HEK293 (cell line): ENCODE results near the gene KCNC1.

ENCODE experiments used
- CTCF ChIA-PET: fragments of 350-600 bp; formaldehyde crosslinking; extraction: SDS; loops from one replicate; lab custom pipeline; 2021; ENCODE audit warnings: antibody characterized with exemption; lab: Yijun Ruan, JAX
- POLR2A ChIA-PET: fragments of 300-600 bp; formaldehyde crosslinking; extraction: SDS; loops from one replicate; lab custom pipeline; 2020; ENCODE audit warnings: antibody characterized with exemption, inconsistent platforms; lab: Yijun Ruan, JAX
- H3K27ac ChIP-seq: fragments of 200-500 bp; sonication (Bioruptor generic); 2 replicates; pipeline ENCODE4 v1.5.1; 2014; ENCODE audit warnings: low read depth, low read length, control low read depth, inconsistent platforms; ENCODE audit errors: extremely low read depth
- H3K36me3 ChIP-seq, 2 experiments: fragments of 200-500 bp in 1 of 2; sonication (Bioruptor generic) in 1 of 2; 1 replicate in 1 of 2; 2 replicates in 1 of 2; pipeline ENCODE4 v1.5.1; 2014 to 2017; ENCODE audit warnings: inconsistent platforms in 2 of 2, low read length in 2 of 2; ENCODE audit not compliant: control insufficient read depth in 2 of 2, insufficient read depth in 1 of 2
- H3K4me1 ChIP-seq: fragments of 200-500 bp; sonication (Bioruptor generic); 2 replicates; pipeline ENCODE4 v1.5.1; 2014; ENCODE audit warnings: mild to moderate bottlenecking, low read length, inconsistent platforms; ENCODE audit not compliant: control insufficient read depth, insufficient read depth
- H3K4me3 ChIP-seq: 2 replicates; pipeline ENCODE4 v1.5.1; 2011; ENCODE audit warnings: low read depth, mild to moderate bottlenecking, control low read depth, low read length, moderate library complexity
- H3K9me3 ChIP-seq: fragments of 200-500 bp; sonication (Bioruptor generic); 2 replicates; pipeline ENCODE4 v1.5.1; 2014; ENCODE audit warnings: low read depth, low read length, inconsistent platforms; ENCODE audit not compliant: control insufficient read depth, insufficient read depth
- ELK4 ChIP-seq: IDR thresholded peaks from 2 replicates; pipeline ENCODE4 v1.6.1; 2011; ENCODE audit warnings: mild to moderate bottlenecking, low read depth, low read length, borderline replicate concordance
- FEZF1 ChIP-seq: fragments of 450-650 bp; formaldehyde crosslinking; IDR thresholded peaks from 2 replicates; pipeline ENCODE4 v1.5.1; 2016; ENCODE audit warnings: missing biosample characterization, missing genetic modification characterization
- HIC1 ChIP-seq: fragments of 450-650 bp; formaldehyde crosslinking; IDR thresholded peaks from 2 replicates; pipeline ENCODE4 v1.5.1; 2016; ENCODE audit warnings: missing biosample characterization, missing genetic modification characterization
- KLF1 ChIP-seq: fragments of 450-650 bp; formaldehyde crosslinking; IDR thresholded peaks from 2 replicates; pipeline ENCODE4 v1.5.1; 2016; ENCODE audit warnings: missing biosample characterization, missing genetic modification characterization
- KLF9 ChIP-seq: fragments of 450-650 bp; formaldehyde crosslinking; IDR thresholded peaks from 2 replicates; pipeline ENCODE4 v1.5.1; 2016; ENCODE audit warnings: missing biosample characterization, missing genetic modification characterization, low read depth
- MYNN ChIP-seq: fragments of 450-650 bp; formaldehyde crosslinking; IDR thresholded peaks from 2 replicates; pipeline ENCODE4 v1.5.1; 2016; ENCODE audit warnings: missing biosample characterization, missing genetic modification characterization, borderline replicate concordance
- MZF1 ChIP-seq: fragments of 450-650 bp; formaldehyde crosslinking; IDR thresholded peaks from 2 replicates; pipeline ENCODE4 v1.5.1; 2017; ENCODE audit warnings: missing biosample characterization, missing genetic modification characterization, borderline replicate concordance
- OSR2 ChIP-seq: fragments of 450-650 bp; formaldehyde crosslinking; IDR thresholded peaks from 2 replicates; pipeline ENCODE4 v1.5.1; 2016; ENCODE audit warnings: missing biosample characterization, missing genetic modification characterization
- SETDB1 ChIP-seq: IDR thresholded peaks from one replicate; pipeline ENCODE4 v1.6.1; 2017; ENCODE audit warnings: mild to moderate bottlenecking, low read length, moderate library complexity, mixed read lengths; ENCODE audit not compliant: insufficient read length
- ZEB2 ChIP-seq: fragments of 450-650 bp; formaldehyde crosslinking; IDR thresholded peaks from 2 replicates; pipeline ENCODE4 v1.5.1; 2016; ENCODE audit warnings: missing biosample characterization, missing genetic modification characterization
- ZNF121 ChIP-seq: fragments of 450-650 bp; formaldehyde crosslinking; IDR thresholded peaks from 2 replicates; pipeline ENCODE4 v1.5.1; 2016; ENCODE audit warnings: missing biosample characterization, missing genetic modification characterization
- ZNF155 ChIP-seq: fragments of 450-650 bp; formaldehyde crosslinking; IDR thresholded peaks from 2 replicates; pipeline ENCODE4 v1.5.1; 2016; ENCODE audit warnings: missing biosample characterization, missing genetic modification characterization
- ZNF174 ChIP-seq: fragments of 450-650 bp; formaldehyde crosslinking; IDR thresholded peaks from 2 replicates; pipeline ENCODE4 v1.5.0; 2017; ENCODE audit warnings: missing biosample characterization, mild to moderate bottlenecking, missing genetic modification characterization
- ZNF2 ChIP-seq: fragments of 450-650 bp; formaldehyde crosslinking; IDR thresholded peaks from 2 replicates; pipeline ENCODE4 v1.5.1; 2016; ENCODE audit warnings: missing biosample characterization, missing genetic modification characterization
- ZNF223 ChIP-seq: fragments of 450-650 bp; formaldehyde crosslinking; IDR thresholded peaks from 2 replicates; pipeline ENCODE4 v1.5.1; 2016; ENCODE audit warnings: missing biosample characterization, missing genetic modification characterization
- ZNF24 ChIP-seq: fragments of 450-650 bp; formaldehyde crosslinking; IDR thresholded peaks from 2 replicates; pipeline ENCODE4 v1.5.1; 2016; ENCODE audit warnings: missing biosample characterization, missing genetic modification characterization
- ZNF248 ChIP-seq: fragments of 450-650 bp; formaldehyde crosslinking; IDR thresholded peaks from 2 replicates; pipeline ENCODE4 v1.5.1; 2017; ENCODE audit warnings: missing biosample characterization, missing genetic modification characterization
- ZNF274 ChIP-seq, 2 experiments: fragments of 200-500 bp in 1 of 2; fragments of 450-650 bp in 1 of 2; sonication (Bioruptor generic) in 1 of 2; formaldehyde crosslinking in 1 of 2; IDR thresholded peaks; 2 replicates each; pipeline versions ENCODE4 v1.5.1 to v1.6.1; 2014 to 2016; ENCODE audit warnings: borderline replicate concordance in 1 of 2, inconsistent platforms in 1 of 2, low read length in 1 of 2, missing biosample characterization in 1 of 2, missing genetic modification characterization in 1 of 2
- ZNF324 ChIP-seq: fragments of 450-650 bp; formaldehyde crosslinking; IDR thresholded peaks from 2 replicates; pipeline ENCODE4 v1.5.1; 2016; ENCODE audit warnings: missing biosample characterization, missing genetic modification characterization
- ZNF394 ChIP-seq: fragments of 450-650 bp; formaldehyde crosslinking; IDR thresholded peaks from 2 replicates; pipeline ENCODE4 v1.5.1; 2016; ENCODE audit warnings: missing biosample characterization, missing genetic modification characterization, mild to moderate bottlenecking, moderate library complexity, borderline replicate concordance
- ZNF473 ChIP-seq: fragments of 450-650 bp; formaldehyde crosslinking; IDR thresholded peaks from 2 replicates; pipeline ENCODE4 v1.5.1; 2017; ENCODE audit warnings: missing biosample characterization, missing genetic modification characterization
- ZNF585B ChIP-seq: fragments of 450-650 bp; formaldehyde crosslinking; IDR thresholded peaks from 2 replicates; pipeline ENCODE4 v1.5.1; 2016; ENCODE audit warnings: missing biosample characterization, missing genetic modification characterization
- ZNF677 ChIP-seq: fragments of 450-650 bp; IDR thresholded peaks from 2 replicates; pipeline ENCODE4 v1.5.0; 2018; ENCODE audit warnings: missing biosample characterization, mild to moderate bottlenecking, missing genetic modification characterization, moderate library complexity
- ZNF704 ChIP-seq: fragments of 450-650 bp; formaldehyde crosslinking; IDR thresholded peaks from 2 replicates; pipeline ENCODE4 v1.5.1; 2016; ENCODE audit warnings: missing biosample characterization, missing genetic modification characterization
- ZNF791 ChIP-seq: fragments of 450-650 bp; formaldehyde crosslinking; IDR thresholded peaks from 2 replicates; pipeline ENCODE4 v1.5.1; 2016; ENCODE audit warnings: missing biosample characterization, missing genetic modification characterization
- ZSCAN18 ChIP-seq: fragments of 450-650 bp; formaldehyde crosslinking; IDR thresholded peaks from 2 replicates; pipeline ENCODE4 v1.5.1; 2016; ENCODE audit warnings: missing biosample characterization, missing genetic modification characterization

Gene KCNC1

GRCh38 chr11:17790453-17790852 is 55.9 kb downstream of the KCNC1 start (continued):
- TF ChIP-seq ZEB2 (no peak), KLF1 (tag by site-specific recombination) (no peak), OSR2 (tag by site-specific recombination) (no peak), ZNF174 (tag by site-specific recombination) (no peak)

GRCh38 chr11:17791144-17791543 is 56.6 kb downstream of the KCNC1 start:
- CTCF ChIA-PET, result no interaction called here

GRCh38 chr11:17792161-17792560 is 57.6 kb downstream of the KCNC1 start:
- no peaks in the 10 kb centered on the region for H3K4me1 ChIP-seq
- no peak for TF ChIP-seq ZNF324 (tag by site-specific recombination)
- no peak for TF ChIP-seq HIC1 (tag by site-specific recombination)
- no peak for TF ChIP-seq ZNF791
- TF ChIP-seq MYNN (tag by site-specific recombination), result no peak
- TF ChIP-seq ZNF2 (tag by site-specific recombination), result no peak
- TF ChIP-seq ZEB2, result no peak
- no peak for TF ChIP-seq ZSCAN18
- H3K9me3 ChIP-seq, result no peaks in the 10 kb centered on the region
- no peaks in the 10 kb centered on the region for H3K36me3 ChIP-seq
- CTCF ChIA-PET, result interaction anchor here (0.6 to 2.2 kb wide), 4 partner anchors 20 to 193 kb away, joined by 3 to 6 read pairs (median 3); no protein-coding TSS in a partner anchor
- POLR2A ChIA-PET, result no interaction called here
- no peak overlapping the region for H3K4me3 ChIP-seq
- no peak overlapping the region for H3K27ac ChIP-seq

More at GRCh38 chr11:17791144-17791543, 56.6 kb downstream of the KCNC1 start:
- TF ChIP-seq ZNF585B (tag by site-specific recombination) (no peak), FEZF1 (tag by site-specific recombination) (no peak), ZNF677 (tag by site-specific recombination) (no peak), ZNF121 (tag by site-specific recombination) (no peak), ZNF24 (tag by site-specific recombination) (no peak)
- Histone ChIP-seq H3K36me3 (no peaks in the 10 kb centered on the region), H3K9me3 (no peaks in the 10 kb centered on the region), H3K4me1 (no peaks in the 10 kb centered on the region), H3K27ac (no peak overlapping the region), H3K4me3 (no peak overlapping the region)
- POLR2A ChIA-PET, result no interaction called here

- H3K36me3 ChIP-seq, result no peaks in the 10 kb centered on the region
- H3K9me3 ChIP-seq, result no peaks in the 10 kb centered on the region
- POLR2A ChIA-PET, result no interaction called here
- CTCF ChIA-PET, result interaction anchor here (1.0 to 2.2 kb wide), 2 partner anchors 70 to 71 kb away, joined by 6 read pairs; no protein-coding TSS in a partner anchor
- no peak overlapping the region for H3K4me3 ChIP-seq
- H3K27ac ChIP-seq, result no peak overlapping the region
- H3K4me1 ChIP-seq, result no peaks in the 10 kb centered on the region
- TF ChIP-seq ZNF324 (tag by site-specific recombination) (no peak), MZF1 (tag by site-specific recombination) (no peak), ZNF274 (IDR thresholded peaks at IDR 0.05; ENCODE audit: low read length) (no peak), ZNF274 (tag by site-specific recombination; IDR thresholded peaks at IDR 0.05; ENCODE audit: borderline replicate concordance) (no peak), ZNF473 (tag by site-specific recombination) (no peak), SETDB1 (no peak), ZNF704 (no peak), ZNF223 (tag by site-specific recombination) (no peak), ZNF155 (tag by site-specific recombination) (no peak), ZNF248 (tag by site-specific recombination) (no peak), KLF9 (tag by site-specific recombination) (no peak), ZNF394 (no peak), ELK4 (no peak)
Measured at GRCh38 chr11:17793642-17794170, 59.1 kb downstream of the KCNC1 start.
